ENCODE measurements around the gene IFI16. TPM values are rescaled to one million over a fixed set of nuclear protein-coding genes. Genes with fewer than 3 reads are reported as not detected.
"Not testable (repeated sequence)": the region's sequence is repeated elsewhere in the genome, so short reads cannot be mapped to it uniquely, and the experiment has no call there.

IFI16 gene
- 23.4 TPM for total RNA-seq

DNA sequence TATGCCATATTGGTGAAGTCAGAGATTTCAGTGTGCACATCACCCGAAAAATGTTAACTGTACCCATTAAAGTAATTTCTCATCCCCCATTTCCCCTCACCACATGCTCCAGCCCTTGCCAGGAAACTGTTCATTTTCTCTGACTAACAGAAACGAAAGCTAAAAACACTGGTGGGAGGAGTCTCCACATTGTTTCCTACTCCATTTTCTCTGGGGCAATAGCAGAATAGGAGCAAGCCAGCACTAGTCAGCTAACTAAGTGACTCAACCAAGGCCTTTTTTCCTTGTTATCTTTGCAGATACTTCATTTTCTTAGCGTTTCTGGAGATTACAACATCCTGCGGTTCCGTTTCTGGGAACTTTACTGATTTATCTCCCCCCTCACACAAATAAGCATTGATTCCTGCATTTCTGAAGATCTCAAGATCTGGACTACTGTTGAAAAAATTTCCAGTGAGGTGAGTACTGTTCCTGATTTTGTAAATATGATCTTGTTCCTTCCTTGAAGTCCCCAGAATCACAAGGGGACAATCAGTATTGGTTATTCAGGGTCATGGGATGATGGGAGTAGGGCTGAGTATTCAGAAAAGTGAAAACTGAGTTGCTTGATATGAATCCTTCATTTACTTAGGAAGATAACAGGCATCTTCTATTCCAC, at the start of gene IFI16:
Gene IFI16 (plus strand): TSS at position 204 of the 658 bp plus-strand sequence. CDS start 4,774 bp downstream, outside the sequence.
- no peak for DNase-seq

DNA sequence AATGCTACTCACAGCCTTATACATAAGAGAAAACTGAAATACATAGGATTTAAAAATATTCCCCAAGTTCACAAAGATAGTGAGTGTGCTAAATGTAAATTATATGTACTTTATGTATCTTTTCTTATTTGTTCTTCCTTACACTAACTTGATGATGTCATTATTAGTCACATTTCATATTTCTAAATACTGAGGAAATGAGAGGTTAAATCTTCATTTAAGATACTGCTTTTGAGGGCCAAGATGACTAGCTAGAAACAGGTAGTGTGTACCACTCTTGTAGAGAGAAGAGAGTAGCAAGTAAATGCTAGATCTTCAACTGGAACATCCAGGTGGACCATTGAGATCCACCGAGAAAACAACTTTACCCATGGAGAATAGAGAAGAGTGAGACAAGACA, 48.5 kb upstream of the IFI16 start:
- DNase-seq: no peak

DNA sequence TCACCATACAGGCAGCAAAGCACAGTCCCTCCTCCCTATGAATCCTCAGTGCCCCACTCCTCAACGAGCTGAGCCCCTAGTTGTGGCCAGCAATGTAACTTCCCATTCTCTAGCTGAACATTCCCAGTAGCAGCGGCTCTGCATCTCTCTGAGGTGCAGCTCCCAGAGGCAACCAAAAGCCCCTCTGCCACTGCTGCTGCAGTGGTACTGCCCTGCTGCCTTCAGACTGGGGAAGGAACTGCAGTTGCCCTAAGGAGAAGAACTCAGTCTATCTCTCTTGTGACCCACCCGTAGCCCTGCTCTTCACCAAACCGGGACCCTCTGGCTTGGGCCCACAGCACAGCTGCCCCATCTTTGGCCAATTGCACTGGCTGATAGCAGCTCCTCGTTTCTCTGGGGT, 46.7 kb upstream of the IFI16 start:
- no peak for DNase-seq

DNA sequence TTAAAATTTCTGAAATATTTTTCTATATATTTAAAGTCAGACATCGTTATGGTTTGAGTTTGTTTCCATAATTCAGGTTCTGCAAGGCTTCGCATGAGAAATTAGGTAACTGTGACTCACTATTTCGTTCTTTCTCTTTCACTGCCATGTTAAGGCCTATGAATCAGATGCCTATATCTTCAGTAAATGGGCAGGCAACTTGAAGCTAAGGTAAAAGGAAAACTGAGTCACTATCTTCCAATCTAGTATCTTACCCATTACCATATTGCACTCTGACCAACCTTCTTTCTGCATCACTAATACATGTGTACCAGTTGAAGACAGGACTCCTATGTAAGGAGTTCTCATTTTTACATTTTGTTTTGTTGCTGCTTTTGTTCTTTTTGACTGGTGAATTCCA, 40.5 kb upstream of the IFI16 start:
- no peak for DNase-seq

DNA sequence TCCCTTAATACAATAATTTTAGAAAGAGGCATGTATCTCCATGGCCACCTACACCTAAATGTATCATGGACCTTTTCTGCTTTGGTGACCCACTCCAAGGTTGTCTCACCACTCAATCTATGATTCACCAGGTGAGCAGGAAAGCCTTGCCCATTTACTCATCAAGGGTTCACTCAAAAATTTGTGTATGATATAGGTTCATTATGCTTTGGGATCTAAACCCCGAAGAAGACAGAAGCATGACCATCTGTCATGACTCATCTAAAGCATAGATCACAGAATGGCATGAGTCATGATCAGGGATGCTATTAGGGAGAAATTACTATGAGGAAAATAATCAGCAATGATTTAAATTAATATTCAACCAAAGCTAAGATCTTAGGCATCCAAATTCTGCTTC, 39.9 kb upstream of the IFI16 start:
- no peak for DNase-seq

DNA sequence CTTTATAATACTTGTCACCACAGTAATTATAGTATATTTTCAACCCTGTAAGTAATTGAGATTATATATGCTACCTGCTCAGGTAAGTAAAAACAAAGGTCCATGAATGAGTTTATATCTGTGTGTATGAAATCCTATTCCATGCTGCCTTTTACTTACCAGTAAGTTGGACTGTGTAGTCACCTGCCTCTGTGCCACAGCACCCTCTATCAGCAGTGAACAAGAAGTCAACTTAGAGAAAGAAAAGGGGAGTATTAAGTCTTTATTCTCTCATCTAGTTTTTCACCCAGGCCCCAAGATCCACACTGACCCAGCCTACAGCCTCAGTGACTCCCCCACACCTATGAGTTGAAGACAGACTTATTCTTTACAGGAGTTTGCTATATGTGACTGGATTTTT, 36.9 kb upstream of the IFI16 start:
- DNase-seq: no peak

DNA sequence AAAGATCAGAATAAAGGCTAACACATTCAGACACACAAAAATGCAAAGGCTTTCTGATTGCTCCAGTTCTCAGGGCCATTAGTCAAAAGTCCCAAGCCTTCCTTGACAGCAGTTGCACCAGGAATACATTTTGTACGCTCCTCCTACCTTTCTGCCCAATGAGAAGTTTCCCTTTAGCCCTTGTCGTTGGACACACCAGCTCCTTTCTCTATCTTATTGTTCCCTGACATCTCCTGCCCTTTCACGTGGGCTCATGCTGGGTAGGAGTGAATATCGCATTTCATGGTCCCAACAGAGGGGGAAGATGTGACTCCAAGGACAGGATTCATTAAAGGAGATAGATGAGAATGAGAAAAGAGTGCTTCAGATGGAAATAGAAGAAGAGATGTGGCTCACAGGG, 33.5 kb upstream of the IFI16 start:
- no peak for DNase-seq

DNA sequence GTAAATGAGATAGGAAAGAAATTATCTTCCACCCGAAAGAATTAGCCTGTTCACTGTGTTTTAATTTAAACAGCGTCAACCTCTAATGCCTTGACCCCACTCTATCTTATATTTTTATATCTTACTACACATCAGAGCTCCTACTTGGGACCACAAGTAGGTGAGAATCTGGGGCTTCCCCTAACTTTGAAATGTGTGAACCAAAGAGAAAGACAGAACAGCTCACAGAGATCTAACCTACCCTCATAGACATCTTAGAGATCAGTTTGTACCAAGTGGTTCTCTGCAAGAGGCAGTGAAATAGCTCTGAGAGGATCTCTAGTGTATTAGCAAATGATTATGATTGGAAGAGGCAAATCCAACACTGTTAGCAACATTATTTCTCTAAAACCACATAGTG, 31.0 kb upstream of the IFI16 start:
- no peak for DNase-seq

DNA sequence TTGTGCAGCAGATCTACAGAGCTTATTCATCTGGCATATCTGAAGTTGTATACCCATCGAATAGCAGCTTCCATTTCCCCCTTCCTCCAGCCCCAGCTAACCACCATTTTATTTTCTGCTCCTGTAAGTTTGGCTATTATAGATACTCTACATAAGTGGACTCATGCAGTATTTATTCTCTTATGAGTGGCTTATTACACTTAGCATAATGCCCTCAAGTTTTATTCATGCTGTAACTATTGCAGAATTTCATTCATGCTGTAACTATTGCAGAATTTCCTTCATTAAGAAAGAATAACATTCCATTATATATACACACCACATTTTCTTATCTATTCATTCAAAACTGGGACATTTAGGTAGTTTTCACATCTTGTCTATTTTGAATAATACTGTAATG, 30.5 kb upstream of the IFI16 start:
- no peak for DNase-seq

DNA sequence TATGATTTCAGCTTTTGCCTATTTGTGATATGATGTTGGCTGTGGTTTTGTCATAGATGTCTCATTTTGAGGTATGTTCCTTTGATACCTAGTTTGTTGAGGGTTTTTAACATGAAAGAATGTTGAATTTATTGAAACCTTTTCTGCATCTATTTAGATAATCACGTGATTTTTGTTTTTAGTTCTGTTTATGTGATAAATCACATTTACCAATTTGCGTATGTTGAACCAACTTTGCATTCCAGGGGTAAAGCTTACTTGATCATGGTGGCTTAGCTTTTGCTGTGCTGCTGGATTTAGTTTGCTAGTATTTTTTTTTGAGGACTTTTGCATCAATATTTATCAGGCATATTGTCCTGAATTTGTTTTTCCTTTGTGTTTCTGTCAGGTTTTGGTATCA, 26.5 kb upstream of the IFI16 start:
- DNase-seq: no peak

DNA sequence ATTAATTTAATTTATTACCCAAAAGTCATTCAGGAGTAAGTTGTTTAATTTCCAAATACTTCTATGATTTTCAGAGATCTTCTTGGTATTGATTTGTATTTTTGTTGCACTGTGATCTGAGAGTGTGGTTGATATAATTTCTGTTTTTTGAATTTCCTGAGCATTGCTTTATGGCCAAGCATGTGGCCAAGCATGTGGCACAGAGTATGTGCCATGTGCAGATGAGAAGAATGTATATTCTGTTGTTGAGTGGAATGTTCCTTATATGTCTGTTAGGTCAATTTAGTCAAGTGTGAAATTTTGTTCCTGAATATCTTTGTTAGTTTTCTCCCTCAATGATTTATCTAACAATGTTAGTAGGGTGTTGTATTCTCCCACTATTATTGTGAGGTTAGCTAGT, 25.3 kb upstream of the IFI16 start:
- DNase-seq: no peak

DNA sequence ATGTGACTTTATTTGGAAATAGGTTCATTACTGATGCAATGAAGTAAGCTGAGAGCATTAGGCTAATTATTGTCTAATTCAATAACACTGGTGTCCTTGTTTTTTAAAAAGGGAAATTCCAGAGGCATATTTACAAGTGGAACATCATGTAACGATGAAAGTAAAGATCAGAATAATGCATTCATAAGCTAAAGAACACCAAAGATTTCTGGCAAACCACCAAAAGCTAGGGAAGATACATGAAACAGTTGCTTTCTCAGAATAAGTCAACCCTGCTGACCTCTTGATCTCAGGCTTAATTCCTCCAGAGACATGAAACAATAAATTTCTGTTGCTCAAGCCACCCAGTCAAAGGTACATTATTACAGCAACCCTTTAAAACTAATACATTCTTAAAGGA, 20.3 kb upstream of the IFI16 start:
- no peak for DNase-seq

DNA sequence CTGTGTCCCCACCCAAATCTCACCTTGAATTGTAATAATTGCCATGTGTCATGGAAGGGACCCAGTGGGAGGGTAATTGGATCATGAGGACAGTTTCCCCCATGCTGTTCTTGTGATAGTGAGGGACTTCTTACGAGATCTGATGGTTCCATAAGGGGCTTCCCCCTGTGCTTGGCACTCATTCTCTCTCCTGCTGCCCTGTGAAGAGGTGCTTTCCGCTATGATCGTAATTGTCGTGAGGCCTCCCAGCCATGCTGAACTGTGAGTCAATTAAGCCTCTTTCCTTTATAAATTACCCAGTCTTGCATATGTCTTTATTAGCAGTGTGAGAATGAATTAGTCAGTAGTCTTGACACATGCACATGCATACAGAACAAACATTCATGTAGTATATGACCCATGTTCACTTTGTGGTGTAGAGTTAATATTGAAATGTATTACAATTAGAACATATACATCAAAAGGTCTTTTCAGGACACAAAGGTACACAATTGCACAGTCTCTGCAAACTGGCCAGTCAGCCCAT, 16.9 kb upstream of the IFI16 start:
- DNase-seq: no peak

DNA sequence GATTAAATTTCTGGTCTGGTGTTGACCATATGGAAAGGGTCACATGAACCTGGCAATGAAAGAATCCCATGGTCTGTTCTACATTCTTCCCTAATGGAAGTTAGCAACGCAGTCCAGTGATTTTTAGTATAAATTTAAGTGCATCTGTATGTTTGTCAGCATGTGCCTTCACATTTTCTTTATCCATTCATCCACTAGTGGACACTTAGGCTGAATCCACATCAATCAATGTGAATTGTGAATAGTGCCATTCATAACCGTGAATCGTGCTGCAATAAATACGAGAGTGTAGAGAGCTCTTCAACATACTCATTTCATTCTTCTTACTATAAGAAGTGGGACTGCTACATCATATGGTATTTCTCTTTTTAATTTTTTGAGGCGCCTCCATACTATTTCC, 12.7 kb upstream of the IFI16 start:
- no peak for DNase-seq

DNA sequence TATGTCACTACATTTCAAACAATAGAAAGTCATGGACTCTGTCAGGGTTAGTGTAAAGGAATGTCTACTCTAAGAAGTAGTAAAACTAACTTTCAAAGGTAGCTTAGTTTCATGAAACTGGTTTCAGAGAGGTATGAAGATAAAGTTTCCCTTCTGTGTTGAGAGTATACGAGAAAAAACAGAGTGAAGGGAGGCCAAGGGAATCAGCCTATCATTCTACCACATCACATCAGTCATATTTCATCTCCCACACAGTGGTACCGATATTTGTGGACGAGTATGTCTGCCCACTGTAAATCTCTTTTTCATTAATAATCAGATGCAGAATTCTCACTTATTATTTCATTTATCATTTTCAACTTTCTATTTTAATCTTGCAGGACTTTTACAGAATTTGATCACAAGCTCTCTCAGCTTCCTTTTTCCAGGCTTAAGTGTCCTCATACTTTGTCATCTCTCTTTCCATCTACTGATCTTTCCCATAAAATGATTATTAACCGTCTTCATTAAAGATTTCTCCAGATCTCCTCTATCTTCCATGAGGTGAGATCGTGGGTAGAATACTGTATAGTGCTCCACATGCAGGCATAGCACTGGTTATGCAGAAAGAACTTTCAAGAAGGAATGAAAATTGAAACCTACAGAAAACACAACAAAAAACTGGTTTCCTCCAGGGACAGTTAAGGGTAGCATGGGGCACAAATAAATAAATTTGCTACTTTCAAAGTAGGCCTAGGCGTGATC, 11.5 kb upstream of the IFI16 start:
- no peak for DNase-seq

DNA sequence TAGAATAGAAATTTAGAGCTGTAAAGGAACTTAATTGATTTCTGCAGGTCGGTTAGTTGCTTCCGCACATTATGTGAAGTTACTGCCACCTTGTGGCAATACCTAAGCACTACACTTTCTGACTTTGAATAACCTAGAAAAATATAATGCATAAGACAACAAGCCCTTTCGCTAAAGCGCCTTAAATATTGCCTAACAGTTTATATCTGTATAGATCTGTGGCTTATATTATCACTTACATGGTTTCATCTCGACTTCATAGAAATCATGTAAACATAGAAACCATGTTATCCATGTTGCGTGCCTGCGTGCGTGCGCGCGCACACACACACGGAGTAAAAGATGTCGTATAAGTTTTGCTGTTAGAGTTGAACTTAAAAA, 10.9 kb upstream of the IFI16 start:
- DNase-seq: no peak

DNA sequence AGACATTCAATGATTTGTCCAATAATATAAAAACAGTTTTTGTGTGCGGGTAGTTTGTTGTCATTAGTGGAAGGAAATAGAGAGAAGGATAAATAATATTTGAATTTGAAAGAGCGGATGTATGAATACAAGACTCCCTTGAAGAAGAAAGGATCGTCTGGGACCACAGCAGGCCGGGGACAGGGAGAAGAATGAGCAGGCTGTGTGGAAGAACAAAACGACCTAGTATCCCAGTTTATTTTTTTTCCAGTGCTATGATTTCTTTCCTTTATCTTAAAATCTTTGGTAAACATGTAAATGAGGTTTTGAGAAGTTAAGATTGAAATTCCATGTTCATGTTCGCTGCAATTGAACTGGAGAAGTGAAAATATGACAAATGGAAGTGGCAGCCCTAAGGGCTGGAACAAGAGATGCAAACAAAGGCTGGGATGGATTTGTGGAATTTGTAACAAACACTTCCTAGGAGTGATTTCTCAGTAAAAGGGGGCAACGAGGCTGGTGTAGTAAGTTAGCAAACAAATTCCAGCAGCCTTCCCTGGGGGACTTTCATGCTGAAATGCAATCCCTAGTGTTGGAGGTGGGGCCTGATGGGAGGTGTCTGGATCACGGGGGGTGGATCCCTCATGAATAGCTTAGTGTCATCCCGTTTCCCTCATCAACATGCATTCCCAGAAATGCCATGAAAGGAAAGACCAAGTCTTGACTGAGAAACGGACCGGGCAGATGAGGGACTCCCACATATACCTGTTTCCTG, 10.2 kb upstream of the IFI16 start:
- peak; percentile 75 for DNase-seq

DNA sequence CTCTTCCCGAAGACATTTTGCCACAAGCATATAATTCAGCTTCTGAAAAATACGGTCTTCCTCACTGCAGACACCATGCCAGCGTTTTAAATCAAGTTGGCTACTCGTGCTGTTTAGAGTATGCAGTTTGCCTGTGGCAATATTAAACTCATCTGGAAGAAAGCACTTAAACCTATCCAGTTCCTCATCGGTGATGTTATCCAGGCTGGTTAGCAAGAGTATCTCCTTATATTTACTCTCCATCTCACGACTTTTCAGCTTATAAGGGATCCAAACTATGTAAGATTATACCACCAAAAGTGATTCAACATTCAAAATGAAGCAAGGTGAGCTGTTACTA, 9.7 kb upstream of the IFI16 start:
- DNase-seq: no peak

DNA sequence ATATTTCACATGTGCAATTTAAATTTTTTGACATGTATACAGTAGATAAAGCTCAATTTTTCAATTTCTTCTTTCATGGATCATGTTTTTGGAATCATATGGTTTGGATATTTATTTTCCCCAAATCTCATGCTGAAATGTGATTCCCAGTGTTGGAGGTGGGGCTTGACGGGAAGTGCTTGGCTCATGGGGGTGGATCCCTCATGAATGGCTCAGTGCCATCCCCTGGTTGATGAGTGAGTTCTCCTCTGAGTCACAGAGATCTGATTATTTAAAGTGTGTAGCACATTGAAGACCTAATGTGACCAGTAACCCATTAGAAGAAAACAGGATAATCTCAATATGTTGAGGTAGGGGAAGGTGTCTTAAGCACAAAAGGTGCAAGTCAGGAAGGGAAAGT, 9.1 kb upstream of the IFI16 start:
- DNase-seq: peak; percentile 68

DNA sequence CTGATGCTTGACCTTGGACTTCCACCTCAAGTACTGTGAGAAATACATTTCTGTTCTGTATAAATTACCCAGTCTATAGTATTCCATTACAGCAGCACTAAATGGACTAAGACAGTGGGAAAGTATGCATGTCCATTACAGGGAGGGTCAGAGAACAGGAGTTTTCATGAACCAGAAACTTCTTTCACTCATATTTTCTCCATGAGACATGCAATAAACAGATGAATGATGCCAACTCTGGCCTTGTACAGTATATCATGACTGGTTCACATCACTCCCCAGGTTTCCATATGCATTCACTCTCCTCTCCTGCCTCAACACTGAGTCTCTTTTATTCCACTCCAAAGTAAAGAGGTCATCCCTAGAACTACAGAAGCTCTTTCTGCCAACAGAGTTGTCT, 4.5 kb upstream of the IFI16 start:
- no peak for DNase-seq

DNA sequence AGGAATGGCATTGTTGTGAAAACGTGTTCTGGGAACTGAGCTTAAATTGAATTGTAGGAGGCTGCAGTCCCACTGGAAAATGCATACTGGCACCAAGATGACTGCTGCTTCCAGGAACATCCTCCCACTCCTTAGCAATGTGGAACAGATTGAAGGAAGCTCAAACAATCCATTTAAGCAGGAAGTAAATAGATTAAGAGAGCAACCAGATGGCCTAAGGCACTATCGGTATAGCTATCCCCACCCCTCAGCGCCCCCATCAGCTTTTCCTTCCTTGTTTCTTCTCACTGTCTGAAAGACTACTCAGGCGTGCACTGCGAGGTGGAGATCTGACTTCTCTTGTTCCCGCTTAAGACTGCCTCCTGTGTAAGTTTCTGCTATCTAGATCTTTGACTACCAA, 4.0 kb upstream of the IFI16 start:
- no peak for DNase-seq

DNA sequence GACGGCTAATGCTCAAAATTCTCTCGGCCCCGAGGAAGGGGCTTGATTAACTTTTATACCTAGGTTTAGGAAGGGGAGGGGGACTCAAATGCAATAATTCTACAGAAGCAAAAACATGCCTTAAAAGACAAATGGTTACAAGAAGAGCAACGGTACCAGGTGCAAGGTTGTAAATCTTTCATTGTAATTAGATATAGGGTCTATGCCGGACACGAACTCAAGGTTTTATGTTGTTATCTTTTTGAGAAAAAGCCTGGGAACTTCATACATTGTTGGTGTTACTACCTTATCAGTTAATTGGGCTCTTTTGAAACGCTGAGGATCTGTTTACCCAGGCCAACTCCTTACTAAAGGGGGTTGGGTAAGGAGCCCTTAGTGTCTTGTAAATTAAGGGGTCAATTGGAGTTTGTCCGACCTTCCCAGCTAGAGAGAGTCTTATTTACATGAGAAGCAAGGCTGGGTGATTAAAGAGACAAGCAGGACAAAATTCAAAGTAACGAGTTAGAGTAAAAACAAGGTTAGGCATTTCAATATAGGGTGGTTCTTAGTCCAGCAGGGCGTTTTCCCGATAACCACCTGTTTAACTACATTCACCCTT, 3.4 kb upstream of the IFI16 start:
- not testable (repeated sequence) for DNase-seq

DNA sequence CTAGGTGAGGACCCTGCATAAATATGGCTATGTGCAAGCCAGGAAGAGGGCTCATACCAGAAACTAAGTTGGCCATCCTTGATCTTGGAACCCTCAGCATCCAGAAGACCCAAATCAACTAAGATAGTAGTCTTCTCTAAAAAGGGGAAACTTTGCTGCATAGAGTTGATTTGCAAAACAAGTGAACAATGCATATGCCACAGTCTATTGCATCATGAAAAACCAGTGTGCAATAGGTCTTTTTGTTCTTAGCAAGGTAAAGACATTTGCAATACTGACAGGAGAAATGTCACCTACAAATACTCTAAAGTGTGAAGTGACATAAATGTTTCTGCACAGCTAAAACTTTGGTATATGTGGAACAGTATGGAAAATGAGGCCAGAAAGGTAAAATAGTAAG, 2.0 kb upstream of the IFI16 start:
- DNase-seq: no peak
